ENCODE measurements around the gene TIMD4.

Gene TIMD4

GRCh38 chr5:156893517-156893916 is 69.5 kb downstream of the TIMD4 start:
- no peak for DNase-seq (ENCODE audit: low read depth)
- no peak overlapping the region for H3K4me3 ChIP-seq (ENCODE audit: control insufficient read depth, low read depth, low read length)
- TF ChIP-seq, protein P1, sequence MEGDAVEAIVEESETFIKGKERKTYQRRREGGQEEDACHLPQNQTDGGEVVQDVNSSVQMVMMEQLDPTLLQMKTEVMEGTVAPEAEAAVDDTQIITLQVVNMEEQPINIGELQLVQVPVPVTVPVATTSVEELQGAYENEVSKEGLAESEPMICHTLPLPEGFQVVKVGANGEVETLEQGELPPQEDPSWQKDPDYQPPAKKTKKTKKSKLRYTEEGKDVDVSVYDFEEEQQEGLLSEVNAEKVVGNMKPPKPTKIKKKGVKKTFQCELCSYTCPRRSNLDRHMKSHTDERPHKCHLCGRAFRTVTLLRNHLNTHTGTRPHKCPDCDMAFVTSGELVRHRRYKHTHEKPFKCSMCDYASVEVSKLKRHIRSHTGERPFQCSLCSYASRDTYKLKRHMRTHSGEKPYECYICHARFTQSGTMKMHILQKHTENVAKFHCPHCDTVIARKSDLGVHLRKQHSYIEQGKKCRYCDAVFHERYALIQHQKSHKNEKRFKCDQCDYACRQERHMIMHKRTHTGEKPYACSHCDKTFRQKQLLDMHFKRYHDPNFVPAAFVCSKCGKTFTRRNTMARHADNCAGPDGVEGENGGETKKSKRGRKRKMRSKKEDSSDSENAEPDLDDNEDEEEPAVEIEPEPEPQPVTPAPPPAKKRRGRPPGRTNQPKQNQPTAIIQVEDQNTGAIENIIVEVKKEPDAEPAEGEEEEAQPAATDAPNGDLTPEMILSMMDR (conservative IDR thresholded peaks at IDR 0.05; ENCODE audit: control insufficient read depth, insufficient read depth, low read depth, low read length), result no peak

GRCh38 chr5:156892864-156893263 is 70.2 kb downstream of the TIMD4 start:
- TF ChIP-seq, protein P1 (conservative IDR thresholded peaks at IDR 0.05; ENCODE audit: control insufficient read depth, insufficient read depth, low read depth, low read length), result no peak
- H3K4me3 ChIP-seq (ENCODE audit: control insufficient read depth, low read depth, low read length), result no peak overlapping the region
- DNase-seq (ENCODE audit: low read depth), result no peak

- TF ChIP-seq, protein P1 (conservative IDR thresholded peaks at IDR 0.05; ENCODE audit: control insufficient read depth, insufficient read depth, low read depth, low read length), result no peak
- H3K4me3 ChIP-seq (ENCODE audit: control insufficient read depth, low read depth, low read length), result no peak overlapping the region
- no peak for DNase-seq (ENCODE audit: low read depth)
Measured at GRCh38 chr5:156892223-156892622, 70.8 kb downstream of the TIMD4 start.

- H3K4me3 ChIP-seq (ENCODE audit: control insufficient read depth, low read depth, low read length), result no peak overlapping the region
- DNase-seq (ENCODE audit: low read depth), result no peak
- TF ChIP-seq, protein P1 (conservative IDR thresholded peaks at IDR 0.05; ENCODE audit: control insufficient read depth, insufficient read depth, low read depth, low read length), result no peak
Measured at GRCh38 chr5:156888520-156888919, 74.5 kb downstream of the TIMD4 start.

- H3K4me3 ChIP-seq (ENCODE audit: control insufficient read depth, low read depth, low read length), result no peak overlapping the region
- no peak for DNase-seq (ENCODE audit: low read depth)
Measured at GRCh38 chr5:156883316-156883875, 79.6 kb downstream of the TIMD4 start.

DNA sequence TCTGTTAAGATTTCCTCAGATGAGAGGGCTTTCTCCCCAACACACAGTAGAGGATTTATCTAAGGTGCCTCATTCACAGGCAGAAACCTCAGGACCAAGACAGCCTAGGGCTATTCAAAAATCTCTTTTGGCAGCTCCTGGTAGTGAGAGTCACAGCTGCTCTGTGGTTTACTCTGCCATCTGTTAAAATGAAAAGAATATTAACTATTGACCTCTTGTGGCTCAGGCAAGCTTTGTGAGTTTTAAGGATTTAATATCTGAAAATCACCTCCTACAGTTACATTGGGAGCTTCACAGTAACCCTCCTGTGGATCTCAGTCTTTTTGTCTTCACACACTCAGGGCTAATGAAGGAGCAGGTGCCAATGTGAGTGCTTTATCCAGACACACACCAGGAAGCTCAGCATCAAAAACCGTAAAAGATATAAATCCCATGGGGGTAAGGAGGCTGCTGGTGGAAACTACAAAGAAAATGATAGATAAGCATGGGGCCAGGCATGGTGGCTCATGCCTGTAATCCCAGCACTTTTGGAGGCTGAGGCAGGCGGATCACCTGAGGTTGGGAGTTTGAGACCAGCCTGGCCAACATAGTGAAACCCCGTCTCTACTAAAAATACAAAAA is 83.3 kb downstream of the TIMD4 start:
- H3K4me3 ChIP-seq (ENCODE audit: control insufficient read depth, low read depth, low read length), result no peak overlapping the region
- DNase-seq (ENCODE audit: low read depth), result no peak
- TF ChIP-seq, protein P1 (conservative IDR thresholded peaks at IDR 0.05; ENCODE audit: control insufficient read depth, insufficient read depth, low read depth, low read length), result no peak

More at GRCh38 chr5:156883316-156883875, 79.6 kb downstream of the TIMD4 start:
- TF ChIP-seq, protein P1 (conservative IDR thresholded peaks at IDR 0.05; ENCODE audit: control insufficient read depth, insufficient read depth, low read depth, low read length), result no peak
